Activated effector memory CD4-positive, alpha-beta T cell treated with anti-CD3 and anti-CD28 coated beads, Interleukin-2, amount 50 U/mL, for 16 hours (primary cell): ENCODE results near the gene DDA1.

Source experiments
- DNase-seq: peaks from one replicate; pipeline ENCODE4 v3.0.0-alpha.2; 2020

The DDA1 gene

GRCh38 chr19:17330262-17331044 is 21.1 kb downstream of the DDA1 start:
- no peak for DNase-seq

GRCh38 chr19:17331045-17331558 is 21.7 kb downstream of the DDA1 start:
- DNase-seq = no peak

GRCh38 chr19:17332360-17332676 is 23.0 kb downstream of the DDA1 start:
- no peak for DNase-seq

- no peak for DNase-seq
Measured at GRCh38 chr19:17332677-17333581, 23.6 kb downstream of the DDA1 start.

GRCh38 chr19:17333611-17334413 is 24.4 kb downstream of the DDA1 start:
- peak; percentile 91 for DNase-seq

GRCh38 chr19:17334414-17335409 is 25.3 kb downstream of the DDA1 start, which contains the start of gene ANO8:
Gene ANO8 (minus strand): TSS chr19:17334855. CDS start chr19:17334670, 185 bp downstream.
- DNase-seq = peak; percentile 98

- no peak for DNase-seq
Measured at GRCh38 chr19:17335575-17335974, 26.2 kb downstream of the DDA1 start.

- peak; percentile 99 for DNase-seq
Measured at GRCh38 chr19:17336872-17337674, 27.7 kb downstream of the DDA1 start, which contains the start of gene GTPBP3. Gene GTPBP3 (plus strand): TSS chr19:17337553. CDS start chr19:17337612, 59 bp downstream.

- DNase-seq = peak; percentile 75
Measured at GRCh38 chr19:17337675-17338432, 28.5 kb downstream of the DDA1 start.

GRCh38 chr19:17338433-17339078 is 29.2 kb downstream of the DDA1 start:
- DNase-seq = no peak

GRCh38 chr19:17339088-17339741 is 29.9 kb downstream of the DDA1 start:
- peak; percentile 76 for DNase-seq

GRCh38 chr19:17340302-17340870 is 31.0 kb downstream of the DDA1 start:
- DNase-seq = no peak

GRCh38 chr19:17340871-17341357 is 31.6 kb downstream of the DDA1 start:
- DNase-seq = no peak

GRCh38 chr19:17341386-17341785 is 32.0 kb downstream of the DDA1 start:
- no peak for DNase-seq

- no peak for DNase-seq
Measured at GRCh38 chr19:17341845-17342244, 32.5 kb downstream of the DDA1 start.

GRCh38 chr19:17346109-17346671 is 36.8 kb downstream of the DDA1 start:
- DNase-seq = peak; percentile 92

- no peak for DNase-seq
Measured at GRCh38 chr19:17347361-17347760, 38.0 kb downstream of the DDA1 start.

GRCh38 chr19:17347877-17348276 is 38.5 kb downstream of the DDA1 start:
- no peak for DNase-seq
